HG03460 (cell line): ENCODE results near the gene PRKN.

Source experiments
- ATAC-seq: cut with Tn5 transposase; IDR thresholded peaks from one replicate; pipeline ENCODE4 v1.9.1; 2021; ENCODE audit not compliant: unreplicated experiment

Gene PRKN

DNA sequence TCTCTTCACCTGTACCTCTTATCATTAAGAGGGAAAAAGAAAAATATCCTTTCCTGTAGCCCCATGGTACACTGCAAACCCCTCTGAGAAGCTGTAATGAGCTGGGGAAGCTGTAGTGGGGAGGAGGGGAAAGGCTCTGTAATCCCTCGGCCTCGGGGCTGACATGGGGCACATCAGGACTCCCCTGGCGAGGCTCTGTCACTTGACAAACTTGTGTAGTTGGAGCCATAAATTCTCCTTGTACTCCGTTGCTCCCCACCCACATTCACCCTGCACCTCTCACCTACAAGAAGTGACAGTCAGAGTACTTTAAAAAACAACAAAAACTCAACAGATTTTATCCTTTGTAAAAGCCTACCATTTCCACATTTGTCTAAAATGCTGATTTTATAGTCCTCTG lies 978.0 kb downstream of the PRKN start:
- ATAC-seq: no peak

DNA sequence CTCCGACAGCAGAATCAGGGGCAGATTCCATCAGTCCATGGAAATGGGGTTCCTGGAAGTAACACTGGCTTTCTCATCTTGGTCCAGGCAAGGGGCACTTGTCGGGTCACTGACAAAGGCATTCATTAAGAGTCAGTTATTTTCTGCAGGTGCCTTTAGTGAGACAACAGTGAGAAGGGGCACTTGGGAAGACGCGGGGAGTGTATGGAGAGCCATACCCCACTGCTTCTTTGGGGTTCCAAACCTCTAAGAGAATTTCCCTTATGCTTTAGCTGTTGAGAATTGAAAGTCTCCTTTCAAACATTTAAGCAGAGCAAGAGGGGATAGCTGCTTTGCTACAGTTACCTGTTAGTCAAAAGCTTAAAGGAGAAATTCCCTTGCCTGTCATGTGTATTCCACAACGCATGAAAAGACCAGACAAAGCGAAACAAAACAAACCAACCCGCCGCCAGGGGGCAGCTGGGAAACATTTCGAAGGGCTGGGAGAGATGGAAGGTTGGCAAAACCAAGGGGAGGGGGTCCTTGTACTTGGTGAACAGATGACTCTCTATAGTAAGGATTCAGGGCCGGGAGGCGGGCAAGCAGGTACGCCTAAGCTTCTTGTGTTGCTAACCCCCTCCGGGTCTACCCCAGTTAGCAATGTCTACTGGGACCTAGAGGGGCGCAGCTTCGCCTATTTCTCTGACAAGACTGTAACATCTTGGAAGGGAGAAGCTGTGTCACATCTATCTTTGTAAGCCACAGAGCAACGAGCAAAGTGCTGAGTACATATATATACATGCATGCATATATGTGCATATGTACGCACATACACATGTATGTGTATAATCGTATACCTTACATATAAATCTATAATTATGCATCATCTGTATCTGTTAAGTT lies 978.8 kb downstream of the PRKN start:
- ATAC-seq: no peak

DNA sequence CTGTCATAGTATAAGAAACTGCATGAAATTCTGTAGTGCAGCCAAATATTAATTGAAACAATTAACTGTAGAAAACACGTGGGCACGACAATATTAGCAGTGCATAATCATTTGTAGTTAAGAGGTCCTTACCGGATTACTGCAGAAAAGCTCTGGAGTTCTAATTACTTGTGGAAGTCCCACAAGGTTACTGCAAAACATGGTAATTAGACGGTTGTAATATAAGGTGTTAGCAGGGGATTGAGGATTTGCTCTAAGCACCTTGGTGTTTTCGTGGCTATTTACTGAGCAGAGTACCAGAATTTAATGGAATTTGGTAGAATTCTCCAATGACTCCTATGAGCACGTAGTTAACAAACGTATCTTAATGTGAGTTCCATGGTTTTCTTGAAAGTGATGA lies 980.1 kb downstream of the PRKN start:
- ATAC-seq: no peak

DNA sequence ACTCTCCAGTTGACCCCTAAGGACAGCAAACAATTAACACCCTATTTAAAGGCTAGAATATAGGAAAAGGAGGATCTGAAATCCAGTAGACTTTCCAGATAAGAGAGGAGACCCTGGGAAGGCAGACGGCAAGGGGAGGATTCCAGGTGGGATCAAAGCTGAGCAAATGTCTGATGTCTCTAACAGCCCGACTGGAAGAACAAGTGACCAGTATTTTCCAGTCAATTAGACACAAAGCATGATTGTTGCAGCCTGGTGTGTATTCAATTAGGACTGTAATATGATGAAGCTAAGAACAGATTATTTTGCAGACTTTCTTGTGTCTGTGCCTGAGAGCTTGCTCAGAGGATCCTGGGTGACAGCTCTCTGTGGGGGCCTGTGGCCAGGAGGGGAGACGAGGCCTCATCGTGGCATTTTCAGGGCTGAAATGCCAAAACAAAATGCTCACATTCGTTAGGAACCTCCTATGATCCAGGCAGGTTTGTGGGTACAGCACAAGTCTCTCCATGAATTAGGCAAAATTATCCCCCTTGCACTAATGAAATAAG lies 981.9 kb downstream of the PRKN start:
- ATAC-seq: no peak

DNA sequence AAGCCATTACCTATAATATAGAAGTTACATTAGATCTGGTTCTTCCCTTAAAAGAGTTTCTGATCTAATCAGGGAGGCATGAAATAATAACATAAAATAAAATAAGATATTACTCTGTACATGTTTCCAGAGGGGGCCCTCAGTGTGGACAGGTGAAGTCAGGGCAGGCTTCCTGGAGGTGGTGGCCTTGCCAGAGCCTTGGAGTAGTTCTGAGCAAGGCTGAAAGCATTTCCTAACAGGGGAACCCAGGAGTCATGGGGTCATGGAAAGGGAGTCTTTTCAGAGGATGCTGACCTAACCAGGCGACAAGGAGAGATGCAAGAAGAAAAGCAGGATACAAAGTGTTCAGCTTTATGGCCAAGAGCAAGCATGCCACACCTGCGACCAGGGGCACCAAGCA lies 982.4 kb downstream of the PRKN start:
- no peak for ATAC-seq

DNA sequence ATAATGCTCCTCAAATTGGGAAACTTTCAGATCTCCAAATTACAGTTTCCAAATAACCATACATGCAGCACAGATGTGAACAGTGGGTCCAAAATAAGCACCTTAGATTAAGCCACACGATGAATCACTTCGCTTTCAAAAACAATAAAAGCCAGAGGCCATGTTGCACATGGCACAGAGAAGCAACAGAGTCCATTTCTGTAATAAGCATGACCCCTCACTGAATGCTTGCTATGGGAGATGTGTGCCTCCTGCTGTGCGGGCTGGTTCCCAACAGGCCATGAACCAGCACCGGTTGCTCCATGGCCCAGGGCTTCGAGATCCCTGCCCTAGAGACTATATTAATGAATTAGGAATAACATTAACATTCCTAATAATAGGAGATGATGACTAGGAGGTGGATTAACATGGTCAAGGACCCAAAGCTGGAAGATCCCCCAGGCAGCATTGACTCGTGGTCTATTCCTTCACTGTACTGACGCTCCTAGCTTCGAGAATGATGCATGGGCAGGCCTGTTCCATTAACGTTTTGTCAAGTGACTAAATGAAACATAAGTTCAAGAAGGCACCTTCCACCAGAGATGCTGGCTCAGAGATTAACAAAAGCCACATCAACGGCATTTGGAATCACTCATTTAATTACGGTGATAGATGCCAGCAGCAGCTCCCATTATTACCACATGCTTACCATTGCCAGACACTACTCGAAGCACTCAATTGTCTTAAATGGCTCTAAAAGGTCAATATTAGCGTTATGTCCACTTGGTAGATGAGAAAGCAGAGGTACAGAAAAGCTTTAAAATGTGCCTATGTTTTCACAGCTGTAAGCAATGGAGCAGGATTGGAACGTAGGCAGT lies 983.1 kb downstream of the PRKN start:
- ATAC-seq: no peak

DNA sequence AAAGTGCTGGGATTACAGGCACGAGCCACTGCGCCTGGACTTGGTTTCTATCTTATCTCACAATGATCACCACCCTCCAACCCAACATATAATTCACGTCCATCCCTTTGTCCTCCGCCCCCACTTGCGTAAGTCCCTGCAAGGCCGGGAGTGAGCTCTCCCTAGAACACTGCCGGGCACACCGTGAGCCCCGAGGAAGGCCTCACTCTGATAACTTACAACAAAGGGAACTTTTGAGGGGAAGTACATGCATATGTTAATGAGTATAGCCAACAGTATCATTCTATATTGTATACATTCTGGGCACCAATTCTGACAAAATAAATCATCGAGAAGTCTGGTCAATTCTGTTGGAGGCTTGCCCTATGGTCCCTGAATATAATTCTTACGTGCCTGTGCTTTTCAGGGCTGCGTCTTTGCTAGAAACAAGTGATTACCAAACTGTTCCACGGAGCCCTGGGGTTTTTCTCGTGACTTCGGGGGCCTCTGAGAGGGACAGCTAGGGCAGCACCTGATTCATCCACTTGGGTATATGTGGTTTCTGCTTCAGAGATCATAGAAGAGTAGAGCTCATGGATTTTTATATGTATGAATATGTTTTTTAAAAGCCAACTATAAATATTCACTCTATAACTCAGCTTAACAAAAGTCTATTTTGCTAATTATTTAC lies 983.9 kb downstream of the PRKN start:
- no peak for ATAC-seq

DNA sequence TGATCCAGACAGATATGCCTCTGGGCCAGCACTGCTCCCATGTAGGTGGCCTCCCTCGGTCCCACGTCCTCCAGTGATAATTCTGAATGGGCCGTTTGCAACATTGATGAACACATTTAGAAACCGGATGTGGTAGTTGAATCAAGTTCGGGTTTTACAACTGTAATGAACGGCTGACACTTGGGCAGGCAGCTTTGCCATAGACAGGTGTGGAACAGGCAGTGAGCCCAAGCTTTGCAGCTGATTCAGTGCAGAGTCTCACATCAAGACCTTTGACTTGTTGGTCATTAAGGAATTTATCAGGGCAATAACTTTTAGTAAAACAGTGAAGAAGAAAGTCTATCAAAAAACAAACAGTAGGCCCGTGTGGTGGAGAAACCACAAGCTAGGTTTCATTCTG lies 987.1 kb downstream of the PRKN start:
- no peak for ATAC-seq

DNA sequence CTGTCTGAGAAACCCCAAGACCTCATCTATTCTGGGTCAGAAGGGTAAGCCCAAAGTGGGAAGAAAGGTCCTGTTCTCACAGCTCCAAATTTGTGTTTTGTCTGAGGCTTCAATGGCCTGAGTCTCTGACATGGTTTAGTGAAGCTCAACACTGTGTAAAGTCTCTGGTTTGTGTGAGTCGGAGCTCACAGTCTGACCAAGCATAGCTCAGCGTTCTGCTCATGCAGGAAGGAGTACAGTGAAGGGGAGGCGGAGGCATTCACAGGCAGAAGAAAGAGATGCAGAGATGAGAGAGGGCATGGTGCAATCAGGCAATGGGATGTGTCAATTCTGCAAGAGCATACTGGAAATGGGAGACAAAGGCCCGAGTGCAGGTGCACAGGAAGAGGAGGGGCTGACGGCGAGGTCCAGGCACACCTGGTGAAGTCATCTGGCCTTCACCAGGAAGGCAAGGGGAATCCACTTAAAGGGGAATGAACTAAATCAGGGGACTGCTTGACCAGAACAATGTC lies 990.7 kb downstream of the PRKN start:
- ATAC-seq: no peak

DNA sequence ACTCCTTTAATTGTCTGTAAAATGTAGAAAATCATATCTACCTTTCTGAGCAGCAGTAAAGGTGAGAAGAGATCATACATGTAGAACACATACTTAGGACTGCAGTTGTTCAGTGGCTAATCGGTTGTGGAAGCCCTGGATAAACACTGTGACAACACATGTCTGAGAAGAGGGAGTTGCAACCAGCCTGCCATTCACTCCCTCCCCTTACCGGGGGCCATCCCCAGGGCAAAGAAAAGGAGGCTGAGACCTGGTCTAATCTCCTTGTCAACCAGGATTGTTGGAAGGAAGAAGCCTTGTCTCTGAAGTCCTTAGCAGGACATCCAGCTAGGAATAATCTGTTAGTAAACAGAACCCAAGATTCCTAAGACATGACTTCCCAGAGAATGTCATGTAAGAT lies 991.2 kb downstream of the PRKN start:
- no peak for ATAC-seq

DNA sequence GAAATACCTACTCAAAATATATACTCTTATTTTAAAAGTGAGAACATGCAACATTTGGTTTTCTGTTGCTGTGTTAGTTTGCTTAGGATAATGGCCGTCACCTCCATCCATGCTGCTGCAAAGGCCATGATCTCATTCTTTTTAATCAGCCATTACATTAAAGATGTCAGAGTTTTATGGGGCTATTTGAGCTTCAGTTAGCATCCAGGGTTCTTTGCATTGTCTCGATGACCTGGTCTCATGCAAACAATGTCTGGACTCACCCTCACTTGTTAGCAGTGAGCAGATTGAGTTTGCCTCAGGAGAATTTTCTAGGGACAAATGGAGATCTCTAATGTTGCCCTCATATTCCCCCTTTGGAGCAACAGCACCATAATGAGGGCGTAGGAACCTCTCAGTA lies 995.0 kb downstream of the PRKN start:
- no peak for ATAC-seq

DNA sequence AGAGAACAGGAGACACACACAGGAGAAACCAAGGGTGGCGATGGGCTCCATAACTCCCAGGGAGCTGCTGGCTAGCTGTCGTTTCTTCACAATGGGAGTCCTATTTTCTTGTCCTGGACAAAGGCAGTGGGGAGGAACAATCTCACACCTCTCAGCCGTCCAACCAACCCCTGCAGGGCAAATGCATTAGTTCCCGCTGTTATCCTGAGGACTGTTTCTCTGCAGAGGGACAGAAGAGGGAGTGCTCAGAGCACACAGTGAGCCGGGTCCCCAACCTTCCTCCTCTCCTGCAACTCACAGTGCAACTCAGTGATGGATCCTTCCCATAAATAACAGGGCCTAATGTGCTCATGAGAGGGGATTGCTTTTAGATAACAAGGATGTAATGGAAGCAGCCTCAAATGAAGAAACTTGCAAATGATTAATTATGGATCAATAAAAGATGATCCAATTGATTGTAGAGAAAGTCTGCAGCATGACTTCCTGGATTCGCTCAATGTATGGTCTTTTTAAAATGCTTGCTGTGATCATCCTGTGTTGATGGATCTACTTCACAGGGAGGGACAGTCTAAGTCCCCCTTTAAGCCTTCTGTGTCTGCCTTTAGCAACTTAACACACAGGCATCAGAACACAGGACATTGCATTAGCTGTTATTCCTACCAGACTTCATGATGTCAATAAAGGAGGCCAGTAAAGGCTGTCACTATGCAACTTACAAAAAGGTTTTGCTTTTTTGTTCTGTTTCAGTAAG lies 1000.3 kb downstream of the PRKN start:
- ATAC-seq: no peak

DNA sequence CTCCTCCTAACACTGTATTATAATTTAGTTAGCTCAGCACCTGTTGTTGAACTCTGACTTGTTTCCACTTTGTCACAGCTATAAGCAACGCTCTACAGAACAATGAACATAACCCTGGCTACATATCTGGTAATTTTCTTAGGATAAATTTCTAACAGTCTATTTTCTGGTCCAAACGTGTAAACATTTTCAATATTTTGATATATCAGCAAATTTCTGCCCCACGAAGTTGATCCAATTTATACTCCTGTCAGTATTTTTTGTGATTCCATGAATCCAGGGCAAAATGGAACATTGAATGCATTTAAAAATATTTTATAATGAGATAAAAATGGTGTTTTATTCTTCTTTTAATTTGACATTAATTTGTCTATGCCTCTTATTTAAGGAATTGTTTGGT lies 1005.2 kb downstream of the PRKN start:
- no peak for ATAC-seq

DNA sequence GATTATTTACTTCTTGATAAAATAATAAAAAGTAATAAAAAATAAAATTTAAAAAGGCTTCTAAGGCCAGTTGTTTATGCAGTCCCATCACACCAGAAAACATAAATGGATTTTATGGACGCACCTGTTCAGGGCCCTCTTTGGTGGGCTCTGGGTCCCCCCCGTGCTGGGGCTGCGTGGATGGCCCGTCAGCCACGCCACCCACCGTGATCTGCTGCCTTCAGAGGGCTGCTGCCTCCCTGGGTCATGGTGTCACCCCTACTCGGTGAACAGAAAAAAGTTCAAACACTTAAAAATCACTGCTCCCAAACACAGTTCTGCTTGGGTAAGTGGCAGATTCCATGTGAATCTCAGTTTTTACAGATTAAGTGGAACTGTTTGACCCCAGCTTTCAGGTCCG lies 1006.1 kb downstream of the PRKN start:
- ATAC-seq: no peak

DNA sequence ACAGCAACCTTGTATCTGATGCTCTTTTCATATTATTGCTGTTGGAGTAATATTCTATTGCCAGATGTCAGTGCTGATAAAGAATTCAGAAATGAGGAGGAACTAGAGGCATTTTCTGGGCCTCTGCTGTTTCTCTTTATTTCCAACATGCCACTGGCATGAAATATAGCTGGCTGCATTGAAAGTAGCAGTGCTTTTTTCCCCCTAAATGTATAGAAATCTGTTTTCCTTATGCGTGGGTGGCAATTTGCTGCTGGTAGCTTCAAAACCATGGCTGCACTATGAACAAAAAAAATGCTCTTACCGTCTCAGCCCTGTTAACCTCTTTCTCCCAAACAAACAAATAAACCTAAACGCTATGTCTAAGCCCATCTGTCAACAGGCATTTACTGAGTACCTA lies 1011.4 kb downstream of the PRKN start:
- no peak for ATAC-seq

DNA sequence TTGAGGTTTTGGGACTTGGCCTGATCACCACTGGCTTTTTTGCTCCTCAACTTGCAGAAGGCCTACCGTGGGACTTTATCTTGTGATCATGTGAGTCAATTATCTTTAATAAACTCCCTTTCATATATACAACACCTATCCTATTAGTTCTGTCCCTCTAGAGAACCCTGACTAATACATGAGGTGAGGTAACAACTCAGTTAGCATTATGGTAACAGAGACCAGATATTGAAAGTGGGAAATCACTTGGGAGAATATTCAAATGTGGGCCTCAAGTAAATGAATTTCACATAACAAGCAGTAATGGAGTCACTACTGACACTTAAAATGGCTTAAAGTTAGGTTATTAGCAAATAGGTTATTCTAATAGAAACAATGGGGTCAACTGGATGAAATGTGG lies 1015.6 kb downstream of the PRKN start:
- ATAC-seq: no peak

DNA sequence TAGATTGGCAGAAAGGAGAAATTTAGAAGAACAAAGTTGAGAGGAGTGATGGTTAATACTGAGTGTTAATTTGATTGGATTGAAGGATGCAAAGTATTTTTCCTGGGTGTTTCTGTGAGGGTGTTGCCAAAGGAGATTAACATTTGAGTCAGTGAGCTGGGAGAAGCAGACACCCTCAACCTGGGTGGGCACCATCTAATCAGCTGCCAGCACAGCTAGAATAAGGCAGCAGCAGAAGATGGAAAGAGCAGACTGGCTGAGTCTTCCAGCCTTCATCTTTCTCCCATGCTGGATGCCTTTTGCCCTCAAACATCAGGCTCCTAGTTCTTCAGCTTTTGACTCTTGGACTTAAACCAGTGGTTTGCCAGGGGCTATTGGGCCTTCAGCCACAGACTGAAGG lies 1016.1 kb downstream of the PRKN start:
- no peak for ATAC-seq

DNA sequence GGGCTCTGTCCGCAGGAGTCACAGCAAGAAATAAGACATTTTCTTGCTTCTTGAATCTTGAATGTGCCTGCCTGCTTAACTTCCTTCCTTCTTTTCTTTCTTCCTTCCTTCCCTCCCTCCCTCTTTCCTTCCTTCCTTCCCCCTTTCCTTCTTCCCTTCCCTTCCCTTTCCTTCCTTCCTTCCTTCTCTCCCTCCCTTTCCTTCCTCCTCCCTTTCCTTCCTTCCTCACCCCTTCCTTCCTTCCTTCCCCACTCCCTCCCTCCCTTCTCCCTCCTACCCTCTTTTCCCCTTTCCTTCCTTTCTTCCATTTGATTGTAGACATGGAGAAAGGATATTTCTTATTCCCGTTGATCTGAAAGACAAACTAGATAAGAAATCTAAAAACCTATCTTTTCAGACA lies 1016.9 kb downstream of the PRKN start:
- ATAC-seq: no peak

DNA sequence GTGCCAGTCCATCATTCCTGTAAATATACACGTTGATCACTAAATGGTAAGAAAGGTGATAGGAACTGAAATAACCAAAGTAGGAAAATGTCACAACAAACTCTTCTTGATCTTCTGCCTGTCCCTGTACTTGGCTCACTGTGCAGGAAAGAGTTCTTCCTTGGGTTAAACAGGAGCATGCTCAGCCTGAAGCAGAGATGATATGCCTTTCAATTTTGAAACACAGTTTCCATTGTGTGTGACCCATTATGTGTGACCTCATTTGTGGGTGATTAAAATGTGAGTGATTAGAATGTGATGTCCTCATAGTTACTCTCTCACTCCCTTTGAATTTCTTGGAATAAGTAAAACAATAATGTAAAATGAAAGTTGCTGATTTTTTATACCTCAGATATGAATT lies 1026.5 kb downstream of the PRKN start:
- no peak for ATAC-seq

DNA sequence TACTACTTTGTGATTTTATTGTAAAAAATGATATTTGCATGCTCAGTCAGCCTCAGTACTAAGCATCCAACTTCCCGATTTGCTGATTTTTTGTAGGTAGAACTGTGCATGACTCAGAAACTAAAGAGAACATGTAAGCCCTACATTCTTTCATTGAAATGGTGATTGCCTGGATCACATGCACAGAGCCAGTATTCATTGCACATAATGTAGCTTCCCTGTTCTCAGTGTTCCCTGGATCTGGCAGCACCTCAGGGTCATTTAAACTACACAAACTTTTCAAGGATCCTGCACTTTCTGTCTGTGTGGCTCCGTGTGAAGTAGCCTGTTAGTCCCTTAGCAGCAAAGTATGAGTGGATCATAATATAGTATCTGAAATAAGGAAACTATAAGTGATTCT lies 1030.8 kb downstream of the PRKN start:
- ATAC-seq: no peak

DNA sequence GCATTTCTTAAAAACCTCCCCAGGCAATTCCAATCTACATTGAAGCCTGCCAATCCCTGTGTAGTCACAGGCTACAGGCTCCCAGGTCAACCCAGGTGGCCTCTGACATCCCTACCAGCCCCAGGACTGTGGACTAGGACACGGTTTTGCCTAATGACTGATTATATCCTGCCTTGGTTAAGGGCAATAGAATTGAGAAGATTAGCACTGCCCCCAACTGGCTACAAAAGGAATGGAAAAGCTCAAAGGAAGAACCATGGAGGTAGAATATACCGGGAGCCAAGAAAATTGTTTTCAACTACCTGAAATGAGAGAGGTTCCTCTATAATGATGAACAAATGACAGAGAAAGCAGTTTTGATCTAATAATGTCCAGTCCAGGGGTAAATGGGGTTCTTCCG lies 1032.6 kb downstream of the PRKN start:
- no peak for ATAC-seq
